Measurements from ENCODE around the gene CCDC149. TPM values are rescaled to one million over a fixed set of nuclear protein-coding genes. Genes with fewer than 3 reads are reported as not detected.

The CCDC149 gene
- total and polyA plus RNA-seq, 2 of the 4 experiments (the other 2 are of a cell fraction), result 6.7 to 7.0 TPM

DNA sequence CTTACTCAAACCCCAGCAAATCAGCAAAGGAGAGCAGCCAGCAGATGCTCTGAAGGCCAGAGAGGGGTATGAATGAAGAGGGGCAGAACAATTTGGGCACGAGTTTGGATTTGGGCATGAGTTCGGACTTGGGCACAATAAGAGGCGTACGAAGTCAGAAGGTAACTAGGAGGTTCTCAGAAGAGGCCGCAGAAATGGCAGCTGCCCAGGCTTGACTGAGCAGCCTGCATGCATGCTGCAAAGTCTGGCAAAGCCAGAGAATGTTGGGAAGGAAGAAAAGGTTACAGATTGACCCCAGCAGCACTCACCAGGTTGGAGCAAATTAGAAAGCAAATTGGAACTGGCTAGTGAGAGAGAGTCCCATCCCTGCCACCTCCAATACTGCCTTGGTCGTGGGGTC lies 15.2 kb downstream of the CCDC149 start:
- H3K4me1 ChIP-seq (ENCODE audit: control insufficient read depth, insufficient read depth, low read length), result peaks cover 2% of the 10 kb centered on the region; the same call in 1 of the 2 replicates
- no peak overlapping the region for H3K27ac ChIP-seq (ENCODE audit: insufficient read depth, low read length)
- no peak for DNase-seq
- H3K14ac ChIP-seq (replicated peaks; ENCODE audit: low read depth, low read length), result no peak overlapping the region
- BruUV-seq (replicated peaks), result no TSS peak
- no peak overlapping the region for H2BK15ac ChIP-seq (ENCODE audit: low read depth, low read length)
- TF ChIP-seq CEBPB (IDR thresholded peaks at IDR 0.05; ENCODE audit: low read depth, low read length) (no peak), CHD1 (IDR thresholded peaks at IDR 0.05; ENCODE audit: low read depth, low read length) (no peak)
- H4K20me1 ChIP-seq (ENCODE audit: insufficient read depth, low read length), result no peaks in the 10 kb centered on the region
- H4K91ac ChIP-seq (ENCODE audit: insufficient read depth, low read depth, low read length), result no peak overlapping the region
- H3K4me2 ChIP-seq (ENCODE audit: low read depth, low read length), result no peak overlapping the region
- ChIA-PET CTCF (no interaction called here), POLR2A (ENCODE audit: unreplicated experiment) (no interaction called here)
- H2AFZ ChIP-seq (replicated peaks; ENCODE audit: low read length, poor library complexity), result no peak overlapping the region
- no peak overlapping the region for H2AK5ac ChIP-seq (ENCODE audit: low read depth, low read length)
- H4K8ac ChIP-seq (ENCODE audit: low read depth in 2 of 2, low read length in 2 of 2), result no peak overlapping the region
- H3K36me3 ChIP-seq (ENCODE audit: control insufficient read depth, insufficient read depth, low read length), result no peaks in the 10 kb centered on the region
- no peak overlapping the region for H3K23ac ChIP-seq (ENCODE audit: low read depth, low read length)
- no peaks in the 10 kb centered on the region for H3K27me3 ChIP-seq (ENCODE audit: control insufficient read depth, insufficient read depth, low read length)
- intact Hi-C loops (cut with micrococcal nuclease) (no loop called here), in situ Hi-C loops (cut with MboI; ENCODE audit: low sequenced_read_pairs) (no loop called here), dilution Hi-C loops (cut with HindIII; ENCODE audit: low sequenced_read_pairs, unreplicated experiment) (no loop called here)
- no peak overlapping the region for H4K5ac ChIP-seq (ENCODE audit: low read depth, low read length)
- H3K9me1 ChIP-seq (ENCODE audit: insufficient read depth, low read length), result peaks cover 7% of the 10 kb centered on the region; the same call in 1 of the 2 replicates
- ATAC-seq (ENCODE audit: low read depth), result no peak
- no peak overlapping the region for H3K56ac ChIP-seq (ENCODE audit: extremely low read depth, insufficient read depth, low read length)
- 83% methylated on average over 4 of the region's 6 CpGs; no CpG with 5 or more reads in 1 of the 2 experiments for WGBS, 2 experiments (ENCODE audit: extremely low coverage in 2 of 2, insufficient read length in 1 of 2)
- no peak overlapping the region for H3K18ac ChIP-seq (ENCODE audit: low read depth, low read length)
- H3K79me1 ChIP-seq (ENCODE audit: low read depth in 1 of 2, low read length in 2 of 2), result peaks cover 0 to 5% of the 10 kb centered on the region in 2 experiments; a peak in 2 of 4 replicates
- no peak overlapping the region for H2BK5ac ChIP-seq (ENCODE audit: low read depth, low read length, poor library complexity, severe bottlenecking)
- no peaks in the 10 kb centered on the region for H3K9me3 ChIP-seq (ENCODE audit: control insufficient read depth, insufficient read depth, low read length)
- H2BK120ac ChIP-seq (ENCODE audit: low read depth, low read length), result no peak overlapping the region
- no peak overlapping the region for H2BK20ac ChIP-seq (ENCODE audit: low read depth, low read length)
- no peak overlapping the region for H2AK9ac ChIP-seq (replicated peaks; ENCODE audit: low read depth, low read length, poor library complexity)
- no peak overlapping the region for H3K9ac ChIP-seq (ENCODE audit: low read depth, low read length)
- no peak overlapping the region for H3K4me3 ChIP-seq (ENCODE audit: insufficient read depth, low read depth, low read length)
- H3K4ac ChIP-seq (ENCODE audit: low read depth, low read length), result no peak overlapping the region

All from IMR-90 (cell line).